ENCODE data around the gene GLTPD2. TPM values are rescaled to one million over a fixed set of nuclear protein-coding genes. Genes with fewer than 3 reads are reported as not detected.
A peak's percentile ranks its signal among the peaks of the same experiment; 100 is the strongest.

Gene GLTPD2
- total and polyA plus RNA-seq, 2 donors (not counting 3 experiments of a cell fraction or from before 2014, with no cell fraction given) = not detected

GRCh38 chr17:4751932-4752331, 36.8 kb upstream of the GLTPD2 start:
- TF ChIP-seq EZH2 (IDR thresholded peaks at IDR 0.05; ENCODE audit: borderline replicate concordance, low read depth, low read length, severe bottlenecking) (no peak), CTCF (IDR thresholded peaks at IDR 0.05; ENCODE audit: extremely low read depth in 1 of 2, insufficient read depth in 1 of 2, low read depth in 1 of 2, low read length in 2 of 2) (no peak), JUN (IDR thresholded peaks at IDR 0.05; ENCODE audit: borderline replicate concordance, insufficient read depth, insufficient read length, low read depth) (no peak), MAX (IDR thresholded peaks at IDR 0.05; ENCODE audit: insufficient read depth, insufficient read length) (no peak), MYC (IDR thresholded peaks at IDR 0.05; ENCODE audit: low read depth, low read length) (no peak)
- Histone ChIP-seq H3K27ac (ENCODE audit: insufficient read depth, low read depth, low read length) (no peak overlapping the region), H3K79me2 (ENCODE audit: control insufficient read depth, insufficient read depth, low read length) (no peaks in the 10 kb centered on the region), H3K4me2 (ENCODE audit: insufficient read depth, low read length) (no peak overlapping the region), H3K9ac (replicated peaks; ENCODE audit: extremely low read depth, insufficient read depth, low read length) (no peak overlapping the region), H4K20me1 (replicated peaks; ENCODE audit: control insufficient read depth, extremely low read depth, insufficient read depth, low read length) (no peaks in the 10 kb centered on the region), H3K9me3 (replicated peaks; ENCODE audit: control insufficient read depth, insufficient read depth, low read length) (no peaks in the 10 kb centered on the region), H2AFZ (ENCODE audit: low read depth, low read length) (no peak overlapping the region), H3K4me1 (ENCODE audit: control insufficient read depth, extremely low read depth, insufficient read depth, low read length) (peaks cover 8% of the 10 kb centered on the region), H3K36me3 (ENCODE audit: control insufficient read depth in 2 of 2, extremely low read depth in 1 of 2, insufficient read depth in 2 of 2, low read length in 2 of 2) (no peaks in the 10 kb centered on the region), H3K9me1 (replicated peaks; ENCODE audit: control insufficient read depth, extremely low read depth, insufficient read depth, low read length) (no peaks in the 10 kb centered on the region), H3K4me3 (replicated peaks in 1 of 3; ENCODE audit: insufficient read depth in 1 of 3, low read depth in 1 of 3, low read length in 3 of 3) (no peak overlapping the region), H3K27me3 (ENCODE audit: control insufficient read depth in 2 of 2, insufficient read depth in 2 of 2, low read length in 2 of 2) (peaks cover 14 to 15% of the 10 kb centered on the region in 2 experiments)
- peak; percentile 28 for FAIRE-seq
- ChIA-PET CTCF (no interaction called here), POLR2A (no interaction called here)
- BruUV-seq (replicated peaks) = no TSS peak
- dilution Hi-C loops (cut with MboI; ENCODE audit: extremely low pct_ligation_motif_present, low sequenced_read_pairs) (no loop called here), intact Hi-C loops (cut with micrococcal nuclease) (no loop called here)
- DNase-seq (ENCODE audit: low read depth, low spot score) = peak; percentile 44

GRCh38 chr17:4753392-4753791, 35.4 kb upstream of the GLTPD2 start:
- H3K27ac ChIP-seq (ENCODE audit: insufficient read depth, low read depth, low read length) = no peak overlapping the region
- ChIA-PET CTCF (interaction anchor here (1.0 kb wide), 1 partner anchor 26 kb away, joined by 3 read pairs; no protein-coding TSS in a partner anchor), POLR2A (no interaction called here)
- H3K9ac ChIP-seq (replicated peaks; ENCODE audit: extremely low read depth, insufficient read depth, low read length) = no peak overlapping the region
- intact Hi-C loops (cut with micrococcal nuclease) (no loop called here), dilution Hi-C loops (cut with MboI; ENCODE audit: extremely low pct_ligation_motif_present, low sequenced_read_pairs) (no loop called here)
- H3K27me3 ChIP-seq (ENCODE audit: control insufficient read depth in 2 of 2, insufficient read depth in 2 of 2, low read length in 2 of 2) = peaks cover 14 to 19% of the 10 kb centered on the region in 2 experiments
- H4K20me1 ChIP-seq (replicated peaks; ENCODE audit: control insufficient read depth, extremely low read depth, insufficient read depth, low read length) = no peaks in the 10 kb centered on the region
- TF ChIP-seq CTCF (IDR thresholded peaks at IDR 0.05; ENCODE audit: extremely low read depth in 1 of 2, insufficient read depth in 1 of 2, low read depth in 1 of 2, low read length in 2 of 2) (no peak), GATA2 (IDR thresholded peaks at IDR 0.05; ENCODE audit: insufficient read depth, insufficient read length, low read depth, low read length) (no peak), FOS (IDR thresholded peaks at IDR 0.05; ENCODE audit: borderline replicate concordance, insufficient read depth, low read length) (no peak)
- H3K9me1 ChIP-seq (replicated peaks; ENCODE audit: control insufficient read depth, extremely low read depth, insufficient read depth, low read length) = no peaks in the 10 kb centered on the region
- H3K79me2 ChIP-seq (ENCODE audit: control insufficient read depth, insufficient read depth, low read length) = no peaks in the 10 kb centered on the region
- peaks cover 5% of the 10 kb centered on the region for H3K4me1 ChIP-seq (ENCODE audit: control insufficient read depth, extremely low read depth, insufficient read depth, low read length)
- BruUV-seq (replicated peaks) = no TSS peak
- no peaks in the 10 kb centered on the region for H3K9me3 ChIP-seq (replicated peaks; ENCODE audit: control insufficient read depth, insufficient read depth, low read length)
- no peak overlapping the region for H3K4me2 ChIP-seq (ENCODE audit: insufficient read depth, low read length)
- FAIRE-seq (no peak), DNase-seq (ENCODE audit: low read depth, low spot score) (no peak)
- no peak overlapping the region for H2AFZ ChIP-seq (ENCODE audit: low read depth, low read length)
- no peak overlapping the region for H3K4me3 ChIP-seq (replicated peaks in 1 of 3; ENCODE audit: insufficient read depth in 1 of 3, low read depth in 1 of 3, low read length in 3 of 3)
- no peaks in the 10 kb centered on the region for H3K36me3 ChIP-seq (ENCODE audit: control insufficient read depth in 2 of 2, extremely low read depth in 1 of 2, insufficient read depth in 2 of 2, low read length in 2 of 2)

Measured in endothelial cell of umbilical vein (primary cell).